Measurements from ENCODE around the gene DRG2. TPM values are rescaled to one million over a fixed set of nuclear protein-coding genes. Genes with fewer than 3 reads are reported as not detected.

The DRG2 gene
- total and polyA plus RNA-seq, 2 of the 13 experiments (the other 11 are each of a cell fraction or from before 2014, with no cell fraction given) = 20.1 to 26.6 TPM

DNA sequence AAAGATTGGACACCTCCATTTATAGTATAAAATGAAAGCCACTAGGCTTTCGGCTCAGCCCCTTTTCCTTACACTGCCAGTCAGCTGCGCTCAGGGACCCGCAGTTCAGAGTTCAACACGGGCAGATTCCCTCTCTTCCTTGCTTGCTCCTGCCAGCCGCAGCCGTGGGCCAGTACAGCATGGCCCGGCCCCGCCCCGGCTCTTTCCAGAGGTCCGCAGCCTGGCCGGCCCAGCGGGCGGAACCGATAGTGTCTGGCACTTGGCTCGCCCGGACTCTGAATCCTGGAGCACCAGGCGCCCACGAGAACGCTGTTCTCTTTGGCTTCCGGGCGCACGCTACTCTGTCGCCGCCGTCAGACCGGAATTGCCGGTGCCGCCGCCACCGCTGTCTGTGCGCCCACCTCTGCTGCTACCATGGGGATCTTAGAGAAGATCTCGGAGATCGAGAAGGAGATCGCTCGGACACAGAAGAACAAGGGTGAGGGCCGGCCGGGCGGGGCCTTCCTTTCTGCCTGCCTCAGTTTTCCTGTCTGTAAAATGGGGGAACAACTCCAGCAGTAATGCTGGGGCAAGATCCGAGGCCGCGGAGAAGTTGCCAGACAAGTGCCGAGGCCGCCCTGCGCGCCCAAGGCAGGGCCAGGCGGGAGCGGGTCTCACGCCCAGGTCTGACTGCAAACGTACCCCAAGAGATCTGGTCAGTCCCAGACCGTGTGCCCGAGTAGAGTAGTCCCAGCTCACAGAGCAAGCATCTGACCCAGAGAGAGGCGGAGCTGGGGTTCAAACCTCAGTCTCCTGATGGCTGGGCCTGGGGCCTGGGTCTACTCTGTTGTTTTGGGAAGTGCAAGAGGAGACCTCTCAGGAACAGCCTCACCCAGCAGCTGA is at the start of gene DRG2 (continued):
- TF ChIP-seq ZNF607 (CRISPR knock-in tag; IDR thresholded peaks at IDR 0.05; ENCODE audit: borderline replicate concordance) (peak; percentile 71; the same call in 1 of the 2 replicates), NR1H2 (CRISPR knock-in tag; IDR thresholded peaks at IDR 0.05; ENCODE audit: borderline replicate concordance, low read depth) (no peak), DNMT3B (CRISPR knock-in tag; conservative IDR thresholded peaks at IDR 0.05) (peak; percentile 97), ZNF251 (CRISPR knock-in tag; IDR thresholded peaks at IDR 0.05) (no peak), PRPF4 (IDR thresholded peaks at IDR 0.05; ENCODE audit: low read depth, low read length, poor library complexity, severe bottlenecking) (no peak), HMGXB4 (CRISPR knock-in tag; IDR thresholded peaks at IDR 0.05; ENCODE audit: borderline replicate concordance in 1 of 2, low read depth in 1 of 2) (peak; percentile 94 to 96; a peak in 3 of 4 replicates), ZNF709 (CRISPR knock-in tag; IDR thresholded peaks at IDR 0.05) (peak; percentile 88), SAP130 (CRISPR knock-in tag; IDR thresholded peaks at IDR 0.05; ENCODE audit: low read depth) (peak; percentile 96), TBP (CRISPR knock-in tag; IDR thresholded peaks at IDR 0.05) (no peak), ZNF543 (CRISPR knock-in tag; IDR thresholded peaks at IDR 0.05) (peak; percentile 94; the same call in 1 of the 2 replicates), ZNF747 (CRISPR knock-in tag; IDR thresholded peaks at IDR 0.05; ENCODE audit: borderline replicate concordance) (peak; percentile 95; the same call in 1 of the 2 replicates), ZNF776 (CRISPR knock-in tag; IDR thresholded peaks at IDR 0.05) (no peak), FOXM1 (CRISPR knock-in tag; IDR thresholded peaks at IDR 0.05) (no peak), NFATC3 (CRISPR knock-in tag; IDR thresholded peaks at IDR 0.05) (no peak), CSRNP1 (CRISPR knock-in tag; IDR thresholded peaks at IDR 0.05) (peak; percentile 89), IRF2 (CRISPR knock-in tag; IDR thresholded peaks at IDR 0.05) (peak; percentile 98), FOXK2 (IDR thresholded peaks at IDR 0.05) (no peak), PTBP1 (IDR thresholded peaks at IDR 0.05; ENCODE audit: low read depth, low read length, poor library complexity, severe bottlenecking) (peak; percentile 85), KDM5B (CRISPR knock-in tag; IDR thresholded peaks at IDR 0.05; ENCODE audit: borderline replicate concordance) (peak; percentile 84; the same call in 1 of the 2 replicates), XRCC5 (optimal IDR thresholded peaks at IDR 0.05; ENCODE audit: low read length) (peak; percentile 99)
- TF ChIP-seq, protein P1, sequence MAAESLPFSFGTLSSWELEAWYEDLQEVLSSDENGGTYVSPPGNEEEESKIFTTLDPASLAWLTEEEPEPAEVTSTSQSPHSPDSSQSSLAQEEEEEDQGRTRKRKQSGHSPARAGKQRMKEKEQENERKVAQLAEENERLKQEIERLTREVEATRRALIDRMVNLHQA (CRISPR knock-in tag; IDR thresholded peaks at IDR 0.05) = no peak; the same call in 1 of the 2 replicates
- TF ChIP-seq, protein P2, sequence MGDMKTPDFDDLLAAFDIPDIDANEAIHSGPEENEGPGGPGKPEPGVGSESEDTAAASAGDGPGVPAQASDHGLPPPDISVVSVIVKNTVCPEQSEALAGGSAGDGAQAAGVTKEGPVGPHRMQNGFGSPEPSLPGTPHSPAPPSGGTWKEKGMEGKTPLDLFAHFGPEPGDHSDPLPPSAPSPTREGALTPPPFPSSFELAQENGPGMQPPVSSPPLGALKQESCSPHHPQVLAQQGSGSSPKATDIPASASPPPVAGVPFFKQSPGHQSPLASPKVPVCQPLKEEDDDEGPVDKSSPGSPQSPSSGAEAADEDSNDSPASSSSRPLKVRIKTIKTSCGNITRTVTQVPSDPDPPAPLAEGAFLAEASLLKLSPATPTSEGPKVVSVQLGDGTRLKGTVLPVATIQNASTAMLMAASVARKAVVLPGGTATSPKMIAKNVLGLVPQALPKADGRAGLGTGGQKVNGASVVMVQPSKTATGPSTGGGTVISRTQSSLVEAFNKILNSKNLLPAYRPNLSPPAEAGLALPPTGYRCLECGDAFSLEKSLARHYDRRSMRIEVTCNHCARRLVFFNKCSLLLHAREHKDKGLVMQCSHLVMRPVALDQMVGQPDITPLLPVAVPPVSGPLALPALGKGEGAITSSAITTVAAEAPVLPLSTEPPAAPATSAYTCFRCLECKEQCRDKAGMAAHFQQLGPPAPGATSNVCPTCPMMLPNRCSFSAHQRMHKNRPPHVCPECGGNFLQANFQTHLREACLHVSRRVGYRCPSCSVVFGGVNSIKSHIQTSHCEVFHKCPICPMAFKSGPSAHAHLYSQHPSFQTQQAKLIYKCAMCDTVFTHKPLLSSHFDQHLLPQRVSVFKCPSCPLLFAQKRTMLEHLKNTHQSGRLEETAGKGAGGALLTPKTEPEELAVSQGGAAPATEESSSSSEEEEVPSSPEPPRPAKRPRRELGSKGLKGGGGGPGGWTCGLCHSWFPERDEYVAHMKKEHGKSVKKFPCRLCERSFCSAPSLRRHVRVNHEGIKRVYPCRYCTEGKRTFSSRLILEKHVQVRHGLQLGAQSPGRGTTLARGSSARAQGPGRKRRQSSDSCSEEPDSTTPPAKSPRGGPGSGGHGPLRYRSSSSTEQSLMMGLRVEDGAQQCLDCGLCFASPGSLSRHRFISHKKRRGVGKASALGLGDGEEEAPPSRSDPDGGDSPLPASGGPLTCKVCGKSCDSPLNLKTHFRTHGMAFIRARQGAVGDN (CRISPR knock-in tag; IDR thresholded peaks at IDR 0.05) = peak; percentile 99

Measured in HepG2 (cell line).